DMS53 treated with DMSO at 0.1 percent for 48 hours (cell line): ENCODE results near the gene TH.
"Not testable (repeated sequence)": the region's sequence is repeated elsewhere in the genome, so short reads cannot be mapped to it uniquely, and the experiment has no call there.

Experiments used
- DNase-seq: peaks from one replicate; lab custom pipeline; 2025; ENCODE audit not compliant: unreplicated experiment; lab: John Stamatoyannopoulos, UW

TH gene

DNA sequence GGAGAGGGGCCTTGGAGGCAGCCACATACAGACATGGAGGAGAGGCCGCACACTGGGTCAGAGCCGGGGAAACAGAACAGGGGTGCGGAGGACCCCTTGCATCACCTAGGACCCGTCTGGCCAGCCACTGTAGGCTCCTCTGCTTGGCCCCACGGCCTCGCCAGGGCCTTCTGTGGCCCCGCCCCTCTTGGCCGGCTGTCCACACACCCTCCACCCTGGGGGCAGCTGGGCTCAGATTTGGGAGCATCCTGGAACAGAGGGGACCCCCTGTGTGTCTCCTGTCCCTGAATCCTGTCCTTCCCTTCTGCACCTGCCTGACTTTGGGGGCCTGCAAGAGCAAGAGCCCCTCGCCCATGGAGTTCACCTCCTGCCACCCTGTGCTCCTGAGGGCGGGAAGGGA lies 7.9 kb upstream of the TH start:
- DNase-seq = no peak

DNA sequence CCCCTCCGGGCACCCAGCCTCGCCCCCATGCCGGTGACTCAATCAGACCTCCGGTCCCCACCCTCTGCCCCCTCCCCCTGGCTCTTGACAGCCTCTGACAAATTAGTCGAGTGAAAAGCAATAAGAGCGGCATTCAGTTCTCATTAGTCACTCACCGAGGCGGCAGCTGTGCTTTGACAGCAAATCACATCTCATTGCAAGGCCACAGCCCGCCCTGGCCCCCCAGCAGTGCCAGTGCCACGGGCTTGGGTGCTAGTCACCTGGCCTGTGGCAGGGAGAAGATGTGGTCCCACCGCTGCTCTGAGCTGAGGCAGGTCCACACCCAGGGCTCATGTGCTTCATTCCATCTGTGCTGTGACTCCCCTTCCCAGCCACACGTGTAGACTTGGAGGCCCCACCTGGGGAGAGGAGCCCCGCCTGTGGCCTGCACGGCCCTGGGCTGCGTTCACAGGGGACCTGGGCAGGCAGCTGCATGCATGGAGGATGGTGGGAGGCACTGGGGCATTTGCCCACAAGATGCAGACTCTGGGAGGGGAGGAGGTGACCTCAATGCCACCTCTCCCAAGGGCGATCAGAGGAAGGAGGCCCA lies 7.4 kb upstream of the TH start:
- no peak for DNase-seq

DNA sequence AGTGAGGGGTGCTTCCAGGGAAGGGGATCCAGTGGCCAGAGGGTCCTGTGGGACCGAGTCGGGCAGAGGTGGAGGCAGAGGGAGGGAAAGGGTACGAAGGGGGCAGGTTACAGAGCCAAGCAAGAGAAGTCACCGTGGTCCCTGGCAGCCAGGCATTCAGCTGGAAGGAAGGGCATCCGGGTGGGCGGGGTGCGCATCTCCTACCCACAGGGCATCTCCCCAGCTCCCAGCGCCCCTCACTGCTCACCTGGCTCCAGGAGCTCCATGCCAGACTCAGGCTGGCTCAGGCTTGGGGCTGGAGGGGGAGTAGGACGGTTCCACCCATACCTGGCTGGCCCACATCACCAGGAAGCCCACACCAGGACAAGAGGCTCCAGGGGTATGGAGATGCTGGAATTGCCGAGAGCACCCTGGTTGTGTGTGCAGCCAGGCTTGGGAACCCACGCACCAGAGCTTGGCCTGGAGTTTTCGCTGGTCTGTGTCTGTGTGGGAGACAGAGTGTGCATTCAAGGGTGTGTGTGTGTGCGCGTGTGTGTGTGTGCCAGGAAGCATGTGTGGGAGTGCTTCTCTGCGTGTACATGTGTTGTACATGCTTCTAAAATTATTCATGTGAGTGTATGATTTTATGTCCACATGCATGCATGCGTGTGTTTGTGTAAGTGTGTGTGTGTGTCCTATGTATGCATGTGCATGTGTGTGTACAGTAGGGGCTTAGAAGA lies 6.6 kb upstream of the TH start:
- not testable (repeated sequence) for DNase-seq

DNA sequence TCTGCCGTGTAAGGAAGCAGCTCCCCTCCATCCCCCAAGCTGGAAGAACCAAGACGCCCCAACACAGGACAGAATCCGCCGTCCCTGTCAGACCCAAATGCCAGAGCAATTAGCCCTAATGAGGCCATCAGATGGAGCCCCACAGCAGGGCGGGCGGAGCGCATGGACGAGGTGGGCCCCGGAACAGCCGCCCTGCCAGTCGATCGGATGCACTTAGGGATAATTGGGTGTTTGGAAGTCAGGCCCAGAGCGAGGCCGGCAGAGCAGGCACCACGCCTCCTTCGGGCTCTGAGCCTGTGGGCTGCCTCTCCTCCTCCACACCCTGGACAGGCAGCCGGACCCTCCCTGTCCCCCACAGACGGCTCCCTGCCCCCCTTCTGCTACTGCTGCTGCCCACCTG lies 5.5 kb upstream of the TH start:
- no peak for DNase-seq

DNA sequence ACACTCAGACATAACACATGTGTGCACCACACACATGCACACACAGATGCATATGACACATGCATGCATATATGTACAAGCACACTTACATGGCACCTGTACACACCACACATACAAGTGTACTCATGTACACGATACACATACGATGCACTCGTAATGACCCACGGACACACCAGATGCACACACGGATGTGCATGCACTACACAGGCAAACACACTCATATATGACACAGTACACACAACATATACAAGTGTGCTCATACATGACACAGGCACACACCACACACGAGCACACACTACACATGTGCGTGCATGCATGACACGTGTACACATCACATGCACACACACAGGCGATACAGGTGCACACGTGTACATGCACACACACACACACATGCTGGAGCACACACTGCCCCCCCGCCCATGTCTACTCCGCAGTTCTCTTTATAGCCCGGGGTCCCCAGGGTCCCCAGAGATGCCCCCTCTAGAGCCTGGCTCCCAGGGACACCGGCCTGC lies 4.8 kb upstream of the TH start:
- no peak for DNase-seq

DNA sequence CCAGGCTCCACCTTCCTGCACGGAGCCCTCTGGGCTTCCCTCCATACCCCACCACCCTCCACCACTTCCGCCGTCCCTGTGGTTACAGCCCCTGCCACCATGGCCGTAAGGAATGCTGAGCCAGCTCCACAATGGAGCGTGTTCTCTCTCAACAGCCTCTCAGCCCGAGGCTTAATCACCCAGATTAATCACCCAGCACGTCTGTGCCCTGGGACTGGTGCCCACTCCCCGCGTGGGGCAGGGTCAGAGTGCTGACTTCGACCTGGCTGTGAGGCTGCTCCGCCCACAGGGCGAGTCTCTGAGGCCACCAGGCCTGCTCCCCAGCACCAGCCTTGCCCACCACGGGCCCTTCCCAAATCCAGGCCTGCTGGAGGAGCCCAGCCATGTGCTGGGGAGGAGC lies 4.0 kb upstream of the TH start:
- DNase-seq = no peak

DNA sequence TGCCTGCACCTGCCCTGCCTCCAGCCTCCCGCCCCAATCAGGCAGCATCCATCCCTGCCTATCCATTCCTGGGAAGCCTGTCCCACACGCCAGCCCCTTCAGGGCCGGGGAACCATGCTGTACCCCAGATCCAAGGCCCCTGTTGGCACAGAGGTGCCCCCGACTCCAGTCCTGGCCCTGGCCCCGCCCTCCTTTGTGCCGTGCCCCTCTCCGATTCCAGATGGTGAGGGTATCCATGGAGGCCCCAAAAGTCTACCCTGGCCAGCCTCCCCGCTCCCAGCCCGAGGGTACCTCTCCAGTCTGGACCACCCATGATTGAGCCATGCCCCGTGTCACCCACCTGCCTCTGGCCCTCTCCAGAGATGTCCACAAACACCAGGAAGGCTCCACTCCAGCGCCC lies 2.7 kb upstream of the TH start:
- DNase-seq = no peak

DNA sequence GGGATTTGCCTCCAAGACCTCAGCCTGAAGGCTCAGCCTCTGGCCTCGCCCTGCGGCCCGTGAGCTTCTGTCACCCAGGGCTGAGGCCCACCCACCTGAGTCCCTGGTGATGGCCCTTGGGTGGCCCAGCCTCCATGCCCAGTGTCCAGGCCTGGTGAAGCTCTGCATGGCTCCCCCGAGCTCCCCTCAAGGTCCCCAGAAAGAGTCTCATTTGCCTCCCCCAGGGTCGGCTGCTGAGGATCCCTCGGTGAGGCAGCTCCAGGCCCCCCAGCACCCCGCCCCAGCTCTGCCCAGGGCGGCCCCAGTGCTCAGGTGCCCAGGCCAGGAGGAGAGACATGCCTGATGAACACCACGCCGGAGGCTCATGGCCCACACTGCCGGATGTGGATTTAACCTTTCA lies 2.1 kb upstream of the TH start:
- no peak for DNase-seq

DNA sequence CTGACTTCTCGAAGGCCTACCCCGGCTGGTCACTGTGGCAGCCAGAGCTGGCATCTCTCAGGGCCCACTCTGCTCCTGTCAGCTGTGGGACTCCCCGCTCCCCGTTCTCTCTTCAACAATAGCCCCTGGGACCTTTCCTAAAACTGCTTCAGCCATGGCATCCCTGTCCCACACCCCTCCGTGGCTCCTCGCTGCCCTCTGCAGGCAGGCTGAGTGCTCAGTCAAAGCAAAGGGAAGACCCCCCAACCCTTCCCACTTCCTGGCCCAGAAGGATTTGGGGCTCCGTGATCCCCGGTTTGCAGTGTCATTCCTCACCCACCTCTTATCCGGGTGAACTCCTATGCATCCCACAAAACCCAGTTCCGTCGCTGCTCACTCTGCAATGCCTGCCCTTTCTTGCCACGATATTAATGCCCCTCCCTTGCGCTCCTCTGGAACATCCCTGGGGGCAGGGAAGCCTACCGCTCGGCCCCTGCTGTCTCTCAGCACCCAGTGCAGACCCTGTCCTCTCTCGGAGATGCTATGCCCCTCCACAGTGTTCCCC lies 1.6 kb upstream of the TH start:
- no peak for DNase-seq

DNA sequence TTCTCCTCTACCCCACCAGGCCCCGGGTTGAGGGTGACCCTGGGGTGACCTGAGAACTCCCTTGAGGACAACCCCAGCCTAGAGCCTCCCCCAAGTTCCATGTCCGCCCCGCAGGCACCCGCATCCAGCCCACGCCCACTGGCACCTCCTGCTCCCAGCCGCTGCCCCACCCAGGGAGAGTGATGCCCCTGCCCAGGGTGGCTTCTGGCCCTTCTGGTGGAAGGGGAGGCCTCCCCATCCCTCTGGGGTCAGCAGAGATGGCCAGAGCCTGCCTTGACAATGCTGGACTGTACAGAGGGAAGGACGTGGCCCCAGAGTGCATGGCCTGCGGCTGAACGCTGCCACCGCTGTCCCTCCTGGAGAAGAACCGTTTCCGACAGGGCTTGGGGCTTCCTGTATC lies 1.1 kb upstream of the TH start:
- DNase-seq = no peak

DNA sequence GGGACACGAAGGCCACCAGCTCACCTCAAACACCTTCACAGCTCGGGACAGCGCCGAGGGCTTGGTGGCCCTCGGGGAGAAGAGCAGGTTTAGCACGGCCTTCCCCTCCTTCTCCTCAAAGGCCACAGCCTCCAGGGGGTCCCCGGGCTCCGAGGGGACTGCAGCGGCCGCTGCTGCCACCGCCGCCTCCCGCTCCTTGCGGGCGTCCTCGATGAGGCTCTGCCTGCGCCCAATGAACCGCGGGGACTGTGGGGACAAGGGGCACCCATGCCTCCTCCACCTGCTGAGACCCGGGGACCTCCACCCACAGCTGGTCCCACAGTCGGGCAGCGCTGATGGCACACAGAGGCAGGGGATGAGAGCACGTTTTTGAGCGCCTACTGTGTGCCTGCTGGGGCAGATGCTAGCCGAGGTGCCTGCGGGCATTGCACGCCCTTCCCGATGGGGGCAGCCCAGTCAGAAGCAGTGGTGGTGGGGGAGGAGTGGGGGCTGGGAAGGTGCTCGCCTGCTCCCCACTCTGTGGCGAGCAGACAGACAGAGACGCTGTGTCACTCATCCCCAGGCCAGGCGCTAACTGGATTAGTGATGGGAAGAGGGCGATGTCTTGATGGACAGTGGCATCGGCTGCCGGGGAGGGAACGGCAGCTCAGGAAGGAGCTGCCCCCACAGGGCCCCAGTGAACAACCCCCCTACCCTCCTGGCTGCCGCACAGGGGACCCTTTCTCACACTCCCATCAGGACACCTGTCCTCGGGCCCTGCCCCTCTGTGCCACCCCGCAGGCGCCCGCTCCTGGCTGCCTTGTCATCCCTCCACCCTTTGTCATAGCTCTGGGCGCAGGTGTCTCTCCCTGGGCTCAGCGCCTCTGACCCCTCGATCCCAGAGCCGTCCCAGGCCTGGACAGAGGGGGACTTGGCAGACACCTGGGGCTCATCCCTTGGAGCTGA lies 1.7 kb downstream of the TH start:
- DNase-seq = no peak

DNA sequence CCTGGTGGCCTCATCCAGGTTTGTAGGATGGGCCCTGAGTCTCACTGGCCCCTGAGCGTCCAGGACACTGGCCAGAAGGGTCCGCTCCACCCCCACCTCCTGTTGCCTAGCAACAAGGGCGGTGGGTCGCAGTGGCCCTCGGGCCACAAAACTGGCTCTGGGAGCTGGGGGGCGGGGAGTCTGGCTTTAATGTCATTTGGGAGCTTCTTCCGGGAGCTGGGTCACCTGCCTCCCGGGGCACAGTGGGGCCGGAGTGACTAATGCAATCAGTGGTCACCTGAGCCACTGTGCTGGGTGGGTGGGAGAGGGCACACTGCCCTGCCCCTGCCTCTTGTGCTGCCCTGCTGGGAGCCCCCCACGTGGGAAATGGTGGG lies 2.6 kb downstream of the TH start:
- DNase-seq = no peak

DNA sequence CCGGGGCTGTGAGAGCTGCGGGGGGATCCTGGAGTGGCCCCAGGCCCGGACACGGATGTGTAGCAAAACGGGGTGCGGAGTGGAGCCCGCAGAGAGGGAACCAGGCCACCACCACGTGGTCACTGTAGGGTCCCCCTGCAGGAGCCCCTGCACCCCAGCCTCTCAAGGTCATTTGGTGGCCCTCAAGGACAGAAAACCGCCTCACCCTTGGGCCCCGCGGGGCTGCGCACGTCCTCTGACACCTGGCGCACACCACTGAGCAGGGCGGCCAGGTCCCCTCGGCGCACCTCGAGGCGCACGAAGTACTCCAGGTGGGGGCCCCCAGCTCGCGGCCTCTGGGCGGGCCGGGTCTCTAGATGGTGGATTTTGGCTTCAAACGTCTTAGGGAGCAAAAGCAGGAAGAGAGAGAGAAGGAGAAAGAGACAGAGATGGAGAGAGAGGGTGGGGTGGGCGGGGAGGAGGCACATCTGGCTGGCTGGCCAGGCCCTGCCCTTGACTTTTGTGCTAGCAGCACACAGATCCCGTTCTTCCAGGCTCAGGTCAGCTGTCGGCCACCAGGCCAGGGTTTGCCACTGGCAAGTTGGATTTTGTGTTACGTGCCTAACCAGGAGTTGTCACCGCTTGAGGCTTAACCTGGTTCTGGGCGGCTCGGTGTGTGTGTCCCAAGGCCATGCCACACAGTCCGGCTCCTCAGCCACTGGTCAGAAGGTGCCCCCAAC lies 3.2 kb downstream of the TH start:
- DNase-seq = no peak

DNA sequence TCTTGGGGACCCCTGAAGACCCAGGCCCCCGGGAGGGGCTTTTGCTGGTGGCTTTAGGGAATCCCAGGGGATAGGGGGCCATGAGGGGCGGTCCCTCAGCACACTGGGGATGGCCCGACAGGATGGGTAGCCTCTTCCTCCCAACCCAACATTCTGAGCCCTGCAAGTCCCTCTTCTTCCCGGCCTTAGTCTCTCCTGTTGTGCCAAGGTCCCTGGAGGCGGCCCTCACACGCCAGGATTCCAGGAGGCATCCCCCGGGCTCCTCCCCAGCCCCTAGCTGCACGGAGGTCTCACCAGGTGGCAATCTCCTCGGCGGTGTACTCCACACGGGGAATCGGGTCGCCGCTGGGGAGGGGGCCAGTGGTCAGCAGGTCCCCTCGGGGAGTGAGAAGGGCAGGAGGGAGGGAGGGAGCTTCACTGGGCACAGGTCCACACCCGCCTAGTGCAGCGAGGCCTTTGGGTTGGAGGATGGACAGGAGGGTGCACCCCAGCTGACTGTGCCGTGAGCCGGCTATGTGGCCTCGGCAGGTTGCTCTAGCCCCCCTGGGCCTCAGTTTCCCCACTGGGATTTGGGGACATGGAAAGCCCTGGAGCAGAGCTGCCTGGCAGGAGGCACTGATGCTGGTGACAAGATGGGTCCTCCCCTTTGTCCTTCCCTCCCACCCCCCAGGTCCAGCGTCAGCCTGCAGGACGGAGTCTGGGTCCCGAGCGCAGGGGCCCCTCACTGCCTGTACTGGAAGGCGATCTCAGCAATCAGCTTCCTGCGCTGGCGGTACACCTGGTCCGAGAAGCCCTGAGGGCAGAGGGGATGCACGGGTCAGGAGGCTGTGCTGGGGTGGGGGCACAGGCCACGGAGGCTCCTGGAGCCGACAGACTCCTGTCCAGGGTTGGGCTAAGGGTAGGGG lies 4.2 kb downstream of the TH start:
- no peak for DNase-seq

DNA sequence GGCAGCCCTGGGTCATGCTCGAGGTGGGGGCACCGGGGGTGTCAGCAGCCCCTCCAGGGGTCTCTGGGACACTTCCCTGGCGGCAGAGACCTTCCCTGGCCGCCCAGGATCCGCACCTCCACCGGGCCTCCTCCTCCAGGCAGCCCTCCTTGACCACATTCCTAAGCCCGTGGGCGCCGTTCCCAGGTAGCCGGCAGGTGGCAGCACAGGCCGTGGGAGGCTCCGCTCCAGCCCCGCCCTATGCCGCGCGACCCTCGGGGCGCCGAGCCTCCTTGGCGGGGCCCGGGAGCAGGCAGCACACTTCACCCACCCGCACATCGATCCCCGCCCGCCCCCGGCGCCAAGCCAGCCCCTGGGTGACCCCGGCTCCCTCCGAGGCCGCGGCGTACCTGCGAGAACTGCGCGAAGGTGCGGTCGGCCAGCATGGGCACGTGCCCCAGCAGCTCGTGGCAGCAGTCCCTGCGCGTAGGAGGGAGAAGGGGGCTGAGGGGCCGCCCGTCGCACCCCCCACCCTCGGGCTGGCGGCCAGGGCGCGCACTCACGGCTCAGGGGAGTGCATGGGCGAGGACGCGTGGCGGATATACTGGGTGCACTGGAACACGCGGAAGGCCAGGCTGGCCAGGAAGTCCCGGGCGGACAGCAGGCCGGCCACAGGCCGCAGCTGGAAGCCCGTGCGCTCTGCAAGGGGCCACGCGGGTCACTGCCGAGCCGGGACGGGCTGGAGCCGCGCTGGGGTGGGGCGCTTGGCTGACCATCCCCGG lies 5.3 kb downstream of the TH start:
- DNase-seq = no peak

DNA sequence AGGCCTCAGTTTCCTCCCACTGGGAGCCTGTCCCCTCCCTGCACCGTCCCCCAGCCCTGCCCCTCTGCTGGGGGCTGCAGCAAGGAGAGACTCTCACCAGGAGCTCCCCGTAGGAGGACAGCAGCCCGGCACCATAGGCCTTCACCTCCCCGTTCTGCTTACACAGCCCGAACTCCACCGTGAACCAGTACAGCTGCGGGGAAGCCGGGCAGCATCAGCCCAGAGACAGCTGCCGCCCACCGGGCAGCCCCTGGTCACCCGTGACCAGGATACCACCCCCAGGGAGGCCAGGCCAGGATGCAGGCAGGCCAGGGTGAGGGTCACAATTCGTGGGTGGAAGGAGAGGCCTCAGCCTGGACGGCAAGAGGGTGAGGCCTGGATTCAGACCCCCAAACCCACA lies 6.0 kb downstream of the TH start:
- no peak for DNase-seq

DNA sequence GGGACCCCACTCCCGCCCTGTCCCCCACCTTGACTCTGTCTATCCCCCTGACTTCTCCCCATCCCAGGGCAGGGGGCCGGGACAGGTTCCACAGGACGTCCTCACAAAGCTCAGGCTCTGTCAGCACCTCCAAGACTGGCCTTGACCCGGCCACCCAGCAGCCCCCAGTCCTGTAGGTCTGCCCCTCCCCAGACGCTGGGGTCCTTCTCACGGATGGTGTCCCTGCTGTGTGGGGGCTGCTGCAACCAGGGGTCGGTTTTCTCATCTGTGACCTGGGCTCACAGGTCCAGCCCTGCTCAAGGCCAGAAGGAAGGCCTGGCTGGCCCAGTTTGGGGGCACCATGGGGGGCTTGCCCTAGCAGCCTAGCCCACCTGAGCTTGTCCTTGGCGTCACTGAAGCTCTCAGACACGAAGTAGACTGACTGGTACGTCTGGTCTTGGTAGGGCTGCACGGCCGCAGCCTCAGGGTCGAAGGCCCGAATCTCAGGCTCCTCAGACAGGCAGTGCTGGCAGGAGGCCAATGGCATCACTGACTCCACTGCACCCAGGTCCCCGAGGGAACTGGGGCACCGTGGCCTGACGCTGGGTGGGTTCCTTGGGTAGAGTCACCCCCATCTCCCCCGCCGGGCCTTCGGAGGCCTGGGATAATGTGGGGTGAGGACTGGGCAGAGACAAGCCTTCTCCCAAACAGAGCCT lies 6.6 kb downstream of the TH start:
- DNase-seq = no peak

DNA sequence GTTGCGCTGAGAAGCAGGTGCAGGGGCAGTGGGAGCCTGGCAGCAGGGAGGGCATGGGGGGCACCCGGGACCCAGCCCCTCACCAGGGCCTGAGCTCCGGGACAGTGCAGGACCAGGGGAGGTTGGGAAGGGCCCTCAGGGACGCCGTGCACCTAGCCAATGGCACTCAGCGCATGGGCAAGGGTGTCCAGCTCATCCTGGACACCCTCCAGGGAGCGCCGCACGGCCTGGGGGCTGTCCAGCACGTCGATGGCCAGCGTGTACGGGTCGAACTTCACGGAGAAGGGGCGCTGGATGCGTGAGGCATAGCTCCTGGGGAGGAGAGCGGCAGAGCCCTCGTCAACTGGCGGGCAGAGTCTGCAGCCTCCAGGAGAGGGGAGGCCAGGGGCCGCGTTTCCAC lies 7.5 kb downstream of the TH start:
- no peak for DNase-seq
